OCI-LY3 (cell line): ENCODE data around the gene CWC27.

Source experiments
- H2AFZ ChIP-seq: fragments of 200-600, 300-600 bp; shearing (Covaris generic); 2 replicates; pipeline ENCODE4 v1.6.0; 2014; ENCODE audit warnings: antibody characterized with exemption, low read depth, low read length
- H3K27ac ChIP-seq: fragments of 200-600, 300-600 bp; sonication (generic); 2 replicates; pipeline ENCODE4 v1.5.1; 2014; ENCODE audit warnings: mild to moderate bottlenecking, low read length, moderate library complexity, mixed read lengths
- H3K27me3 ChIP-seq: fragments of 200-600, 300-600 bp; sonication (generic); 2 replicates; pipeline ENCODE4 v1.6.1; 2014; ENCODE audit warnings: low read depth, low read length, mixed read lengths
- H3K36me3 ChIP-seq: fragments of 200-600, 300-600 bp; sonication (generic); replicated peaks from 2 replicates; pipeline ENCODE3; 2014; ENCODE audit warnings: low read depth, low read length, mixed read lengths
- H3K4me1 ChIP-seq: fragments of 300-600, 200-600 bp; sonication (generic); 2 replicates; pipeline ENCODE4 v1.6.1; 2014; ENCODE audit warnings: low read length, mixed read lengths
- H3K4me2 ChIP-seq: fragments of 200-600, 300-600 bp; sonication (generic); 2 replicates; pipeline ENCODE4 v1.6.1; 2014; ENCODE audit warnings: low read length, mixed read lengths
- H3K4me3 ChIP-seq: fragments of 300-600, 200-600 bp; sonication (generic); 2 replicates; pipeline ENCODE4 v1.5.1; 2014; ENCODE audit warnings: antibody characterized with exemption, mild to moderate bottlenecking, low read length, moderate library complexity
- H3K79me2 ChIP-seq: fragments of 300-600, 200-600 bp; shearing (Covaris generic); 2 replicates; pipeline ENCODE4 v1.6.1; 2014; ENCODE audit warnings: mild to moderate bottlenecking, low read length, mixed read lengths
- H3K9ac ChIP-seq: fragments of 300-600, 200-600 bp; shearing (Covaris generic); 2 replicates; pipeline ENCODE4 v1.6.0; 2014; ENCODE audit warnings: mild to moderate bottlenecking, low read length, moderate library complexity
- H3K9me3 ChIP-seq: fragments of 200-600, 300-600 bp; shearing (Covaris generic); 2 replicates; pipeline ENCODE4 v1.6.1; 2014; ENCODE audit warnings: low read length, mixed read lengths; ENCODE audit not compliant: insufficient read depth
- H4K20me1 ChIP-seq: fragments of 200-600, 300-600 bp; sonication (generic); 2 replicates; pipeline ENCODE4 v1.6.1; 2016; ENCODE audit warnings: low read length, mixed read lengths; ENCODE audit not compliant: insufficient read depth
- CTCF ChIP-seq: fragments of 200-600, 300-600 bp; sonication (generic); IDR thresholded peaks from 2 replicates; pipeline ENCODE4 v1.5.1; 2014; ENCODE audit warnings: antibody characterized with exemption, low read length, low read depth
- EZH2phosphoT487 ChIP-seq: fragments of 200-600 bp; shearing (Covaris generic); IDR thresholded peaks from 2 replicates; pipeline ENCODE4 v1.6.1; 2018; ENCODE audit warnings: antibody characterized with exemption, mixed run types, low read depth

CWC27 gene

GRCh38 chr5:64958757-64959391, 190.1 kb downstream of the CWC27 start:
- no peak overlapping the region for H2AFZ ChIP-seq
- peak; percentile 63 for TF ChIP-seq CTCF
- no peak for TF ChIP-seq EZH2phosphoT487
- H3K36me3 ChIP-seq: peaks cover 4% of the 10 kb centered on the region
- H3K4me2 ChIP-seq: no peak overlapping the region
- peaks cover 5% of the 10 kb centered on the region; the same call in 1 of the 2 replicates for H3K9me3 ChIP-seq
- H3K4me1 ChIP-seq: no peaks in the 10 kb centered on the region
- H3K27me3 ChIP-seq: no peaks in the 10 kb centered on the region
- H4K20me1 ChIP-seq: no peaks in the 10 kb centered on the region
- H3K4me3 ChIP-seq: no peak overlapping the region
- no peaks in the 10 kb centered on the region for H3K79me2 ChIP-seq
- H3K9ac ChIP-seq: no peak overlapping the region
- no peak overlapping the region for H3K27ac ChIP-seq

DNA sequence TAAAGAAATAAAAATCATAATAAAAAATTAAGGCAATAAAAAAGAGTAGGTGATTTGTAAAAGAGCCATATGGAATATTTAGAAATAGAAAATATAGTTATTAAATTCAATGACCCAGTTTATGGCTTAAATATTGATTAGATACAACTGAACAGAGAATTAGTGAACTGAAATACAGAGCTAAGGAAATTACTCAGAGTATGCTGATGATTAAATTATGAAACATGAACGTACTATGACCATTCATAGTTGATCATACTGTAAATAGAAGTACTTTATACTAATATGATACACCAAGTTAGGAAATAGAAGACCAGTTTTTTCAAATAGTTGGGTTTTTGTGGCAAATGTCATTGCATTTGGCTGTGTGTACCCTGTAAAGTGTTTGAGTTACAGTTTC, 194.5 kb downstream of the CWC27 start:
- Histone ChIP-seq H3K4me3 (no peak overlapping the region), H3K4me2 (no peak overlapping the region), H3K4me1 (no peaks in the 10 kb centered on the region), H3K36me3 (peaks cover 4% of the 10 kb centered on the region), H3K27ac (no peak overlapping the region), H3K79me2 (no peaks in the 10 kb centered on the region), H4K20me1 (no peaks in the 10 kb centered on the region), H2AFZ (no peak overlapping the region), H3K9ac (no peak overlapping the region), H3K27me3 (no peaks in the 10 kb centered on the region), H3K9me3 (peaks cover 5% of the 10 kb centered on the region; the same call in 1 of the 2 replicates)
- TF ChIP-seq EZH2phosphoT487: no peak
- no peak for TF ChIP-seq CTCF

- H3K9ac ChIP-seq: no peak overlapping the region
- TF ChIP-seq EZH2phosphoT487: no peak
- TF ChIP-seq CTCF: no peak
Observed at GRCh38 chr5:64968591-64969110, 199.9 kb downstream of the CWC27 start.

DNA sequence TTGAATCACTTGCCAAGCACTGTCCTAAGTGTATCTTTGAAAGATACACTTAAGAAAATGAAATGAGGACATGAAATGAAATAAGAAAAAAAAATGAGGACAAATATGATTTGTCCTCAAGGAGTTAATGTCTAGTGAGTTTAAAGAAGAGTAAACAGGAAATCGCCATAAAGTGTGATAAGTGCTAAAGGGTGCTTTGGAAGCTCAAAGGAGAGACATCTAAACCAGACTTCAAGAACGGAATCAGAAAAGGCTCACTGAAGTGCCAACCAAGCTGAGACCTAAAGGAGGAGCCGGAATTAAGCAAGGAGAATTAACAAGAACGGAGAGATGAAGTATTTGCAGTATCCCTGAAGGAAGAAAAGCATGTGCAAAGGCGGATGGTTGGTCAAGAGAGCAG, 200.8 kb downstream of the CWC27 start:
- no peak overlapping the region for H3K4me2 ChIP-seq
- H3K9ac ChIP-seq: no peak overlapping the region
- no peaks in the 10 kb centered on the region for H3K79me2 ChIP-seq
- H4K20me1 ChIP-seq: no peaks in the 10 kb centered on the region
- no peaks in the 10 kb centered on the region for H3K27me3 ChIP-seq
- no peak overlapping the region for H3K4me3 ChIP-seq
- no peak overlapping the region for H2AFZ ChIP-seq
- no peaks in the 10 kb centered on the region for H3K9me3 ChIP-seq
- H3K4me1 ChIP-seq: 0 out of 2 replicates have a peak, but pooled peaks cover 2% of the 10 kb centered on the region
- no peak for TF ChIP-seq CTCF
- no peak for TF ChIP-seq EZH2phosphoT487
- H3K36me3 ChIP-seq: no peaks in the 10 kb centered on the region
- H3K27ac ChIP-seq: no peak overlapping the region

More at GRCh38 chr5:64968591-64969110, 199.9 kb downstream of the CWC27 start:
- Histone ChIP-seq H3K4me2 (no peak overlapping the region), H3K79me2 (no peaks in the 10 kb centered on the region), H3K4me3 (no peak overlapping the region), H3K4me1 (0 out of 2 replicates have a peak, but pooled peaks cover 2% of the 10 kb centered on the region), H2AFZ (no peak overlapping the region), H3K36me3 (no peaks in the 10 kb centered on the region), H3K27ac (no peak overlapping the region), H3K9me3 (peaks cover under 1% of the 10 kb centered on the region; the same call in 1 of the 2 replicates), H3K27me3 (no peaks in the 10 kb centered on the region), H4K20me1 (no peaks in the 10 kb centered on the region)
